Activated CD4-positive, alpha-beta T cell treated with anti-CD3 and anti-CD28 coated beads for 4 hours (primary cell): ENCODE results near the gene ILK.

Experiments used
- DNase-seq, 2 donors: peaks; one replicate each; pipeline ENCODE4 v3.0.0-alpha.2; 2020

ILK gene

GRCh38 chr11:6622261-6623171 lies 18.9 kb downstream of the ILK start:
- no peak for DNase-seq

GRCh38 chr11:6623391-6624363 lies 20.1 kb downstream of the ILK start:
- no peak for DNase-seq

DNA sequence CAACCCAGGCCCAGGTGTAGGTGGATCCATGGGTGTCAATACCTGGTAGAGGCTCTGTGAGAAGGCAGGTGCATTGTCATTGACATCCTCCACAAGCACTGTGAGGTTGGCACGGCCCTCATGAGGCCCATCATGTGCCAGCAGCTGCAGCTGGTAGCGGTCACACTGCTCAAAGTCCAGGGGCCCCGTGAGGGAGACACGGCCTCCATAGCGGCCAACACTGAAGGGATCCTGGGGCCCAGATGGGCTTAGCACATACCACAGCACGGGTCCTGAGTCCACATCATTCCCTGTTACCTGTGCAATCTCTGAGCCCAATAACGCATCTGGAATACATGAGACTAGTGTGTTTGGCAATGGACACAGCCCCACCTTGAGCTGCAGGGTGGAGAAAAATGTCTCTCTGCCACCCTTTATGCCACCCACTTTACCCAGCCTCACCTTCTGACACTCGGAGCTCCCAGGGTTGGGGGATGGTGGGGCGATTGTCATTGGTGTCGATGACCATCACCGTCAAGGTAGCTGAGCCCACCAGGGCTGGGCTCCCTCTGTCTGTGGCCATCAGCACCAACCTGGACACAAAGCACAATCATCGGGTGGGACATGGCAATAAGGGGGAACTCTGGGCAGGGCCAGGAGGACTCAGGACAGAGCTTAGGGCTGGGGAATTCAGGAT lies 21.7 kb downstream of the ILK start:
- no peak for DNase-seq

GRCh38 chr11:6625832-6626420 lies 22.4 kb downstream of the ILK start:
- DNase-seq = no peak

GRCh38 chr11:6626971-6627761 lies 23.6 kb downstream of the ILK start:
- no peak for DNase-seq

DNA sequence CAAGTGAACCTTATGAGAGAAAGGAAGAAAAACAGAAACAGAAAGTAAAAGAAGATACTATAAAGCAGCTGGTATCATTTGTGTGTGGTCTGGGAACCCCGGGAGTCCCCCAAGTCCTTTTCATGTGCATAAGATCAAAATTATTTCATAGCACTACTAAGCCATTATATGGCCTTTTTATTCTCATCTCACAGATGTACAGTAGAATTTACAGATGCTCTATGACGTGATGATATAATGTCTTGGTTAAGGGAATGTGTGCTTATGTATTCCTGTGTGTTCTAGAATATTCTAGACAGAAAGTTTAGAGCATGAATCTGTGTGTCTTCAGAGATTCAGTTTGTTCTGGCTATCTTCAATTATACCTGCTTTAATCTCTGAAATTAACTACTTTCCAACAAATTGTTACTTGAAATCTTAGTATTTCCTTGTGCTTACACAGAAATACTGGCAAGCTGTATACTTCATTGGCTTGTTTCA lies 24.2 kb downstream of the ILK start:
- DNase-seq = no peak

DNA sequence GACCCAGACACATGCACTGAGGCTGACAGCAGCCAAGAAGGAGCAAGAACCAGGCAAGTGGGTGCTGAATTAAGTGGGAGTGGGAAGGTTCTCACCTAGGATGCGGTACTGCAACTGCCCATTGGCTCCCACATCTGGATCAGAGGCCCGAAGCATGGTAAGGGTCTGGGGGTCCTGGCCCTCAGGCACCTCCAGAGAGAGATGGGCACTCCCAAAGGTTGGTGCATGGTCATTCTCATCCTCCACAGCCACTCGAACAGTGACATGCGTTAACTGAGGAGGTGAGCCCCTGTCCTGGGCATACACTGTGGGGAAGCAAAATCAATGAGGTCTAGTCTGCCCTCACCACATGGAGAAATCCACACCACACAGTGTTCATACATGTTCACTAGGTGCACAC lies 25.0 kb downstream of the ILK start:
- DNase-seq = no peak

GRCh38 chr11:6629573-6629891 lies 26.0 kb downstream of the ILK start:
- no peak for DNase-seq

DNA sequence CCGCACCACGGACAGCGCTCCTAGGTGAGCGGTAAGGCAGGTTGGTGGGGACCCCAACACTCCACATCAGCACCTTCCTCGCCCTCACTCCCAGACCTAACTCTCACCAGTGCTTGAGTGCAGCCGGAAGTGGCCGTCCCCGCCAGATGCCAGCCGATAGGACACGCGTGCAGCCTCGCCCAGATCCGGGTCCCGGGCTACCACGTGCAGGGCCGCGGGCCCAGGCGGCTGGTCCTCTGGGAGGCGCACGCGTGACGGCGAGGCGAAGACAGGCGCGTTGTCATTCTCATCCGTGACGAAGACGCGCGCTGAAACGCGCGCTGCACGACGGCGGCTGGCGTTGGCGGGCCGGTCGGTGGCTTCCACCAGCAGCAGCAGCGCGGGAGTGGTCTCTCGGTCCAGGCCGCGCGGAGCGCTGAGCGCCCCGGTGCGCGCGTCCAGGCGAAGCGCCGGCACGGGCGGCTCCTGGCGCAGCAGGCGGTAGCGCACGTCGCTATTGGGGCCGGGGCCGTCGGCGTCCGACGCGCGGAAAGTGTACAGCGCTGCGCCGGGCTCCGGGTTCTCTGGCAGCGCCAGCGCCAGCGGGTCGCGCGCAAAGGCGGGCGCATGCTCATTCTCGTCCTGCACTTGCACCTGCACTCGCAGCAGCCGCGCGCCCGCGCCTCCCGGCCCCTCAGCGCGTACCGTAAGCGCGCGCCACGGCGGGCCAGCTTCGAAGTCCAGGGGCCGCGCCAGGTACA lies 26.5 kb downstream of the ILK start:
- DNase-seq = no peak

- no peak for DNase-seq
These were observed 27.2 kb downstream of the ILK start for GRCh38 chr11:6630632-6631291.

GRCh38 chr11:6631361-6631890 lies 27.9 kb downstream of the ILK start:
- no peak for DNase-seq

GRCh38 chr11:6632116-6633073 lies 28.8 kb downstream of the ILK start:
- DNase-seq = no peak

DNA sequence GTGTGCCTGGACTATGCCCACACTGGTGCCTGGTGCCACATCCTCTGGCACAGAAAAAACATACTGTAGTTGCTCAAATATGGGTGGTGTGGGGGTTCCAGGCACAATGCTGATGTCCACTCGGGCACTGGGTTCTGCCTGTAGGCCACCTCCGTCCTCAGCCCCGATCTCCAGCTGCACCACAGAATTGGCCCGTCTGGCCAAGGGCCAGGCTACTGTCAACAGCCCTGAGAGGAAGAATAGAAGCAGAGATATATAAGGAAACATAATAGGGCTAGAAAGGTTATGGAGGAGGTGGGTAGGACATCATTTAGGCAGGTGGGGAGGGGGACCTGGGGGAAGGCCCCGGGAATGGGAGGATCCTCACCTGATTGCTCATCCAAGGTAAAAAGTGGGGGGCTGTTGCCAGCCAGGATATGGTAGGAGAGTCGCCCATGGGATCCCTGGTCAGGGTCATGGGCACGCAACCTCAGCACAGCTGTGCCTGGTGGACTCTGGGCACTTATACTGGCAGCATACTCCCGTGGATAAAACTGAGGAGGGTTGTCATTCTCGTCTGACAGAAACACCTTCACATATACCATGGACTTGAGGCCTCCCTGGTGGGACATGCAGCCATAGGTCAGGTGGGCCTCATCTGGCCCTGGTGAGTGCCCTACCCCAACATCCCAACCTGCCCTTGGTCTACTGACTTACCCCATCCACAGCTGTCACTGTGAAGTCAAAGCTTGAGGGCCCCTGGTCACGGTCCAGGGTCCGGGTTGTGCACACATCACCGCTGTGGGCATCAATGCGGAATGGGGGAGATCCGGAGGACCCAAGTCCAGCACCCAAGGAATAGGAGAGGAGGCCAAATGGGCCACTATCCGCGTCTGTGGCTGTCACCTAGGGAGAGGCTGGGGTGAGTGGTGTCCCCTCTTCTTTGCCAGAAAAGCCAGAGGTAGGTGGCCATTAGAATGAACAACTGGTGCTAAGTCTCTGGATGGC lies 30.1 kb downstream of the ILK start:
- no peak for DNase-seq

DNA sequence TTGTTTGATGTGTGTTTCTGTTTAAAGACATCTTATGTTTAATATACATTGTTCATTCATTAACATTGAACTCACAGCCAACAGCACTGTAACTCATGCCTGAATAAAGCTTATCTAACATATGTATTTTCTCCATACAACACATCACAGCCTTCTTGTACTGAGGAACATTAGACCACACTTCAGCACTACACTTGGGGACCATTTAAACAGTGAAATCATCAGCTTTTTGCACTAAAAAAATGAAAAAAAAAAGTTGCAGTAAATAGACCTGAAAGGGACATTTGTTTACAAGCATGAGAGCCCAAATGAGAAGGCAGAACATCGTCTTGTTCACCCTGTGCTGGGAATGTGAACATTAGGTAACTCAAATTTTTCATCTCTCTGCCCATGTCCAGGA lies 31.0 kb downstream of the ILK start:
- no peak for DNase-seq

- no peak for DNase-seq
These were observed 31.7 kb downstream of the ILK start for GRCh38 chr11:6635082-6635932.

DNA sequence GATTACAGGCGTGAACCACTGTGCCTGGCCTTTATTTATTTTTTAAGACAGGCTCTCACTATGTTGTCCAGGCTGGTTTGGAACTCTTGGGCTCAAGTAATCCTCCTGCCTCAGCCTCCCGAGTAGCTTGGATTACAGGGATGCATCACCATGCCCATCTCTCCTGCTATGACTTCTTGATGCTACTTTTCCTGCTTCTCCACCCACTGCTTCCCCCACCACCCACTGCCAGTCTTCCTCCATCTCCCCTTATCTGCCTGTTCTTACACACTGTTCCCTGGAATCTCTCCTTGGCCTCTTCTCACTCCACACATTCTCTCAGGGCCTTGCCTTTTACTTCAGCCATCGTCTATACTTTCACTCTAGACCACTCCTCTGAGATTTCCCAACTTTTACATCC lies 32.9 kb downstream of the ILK start:
- no peak for DNase-seq

DNA sequence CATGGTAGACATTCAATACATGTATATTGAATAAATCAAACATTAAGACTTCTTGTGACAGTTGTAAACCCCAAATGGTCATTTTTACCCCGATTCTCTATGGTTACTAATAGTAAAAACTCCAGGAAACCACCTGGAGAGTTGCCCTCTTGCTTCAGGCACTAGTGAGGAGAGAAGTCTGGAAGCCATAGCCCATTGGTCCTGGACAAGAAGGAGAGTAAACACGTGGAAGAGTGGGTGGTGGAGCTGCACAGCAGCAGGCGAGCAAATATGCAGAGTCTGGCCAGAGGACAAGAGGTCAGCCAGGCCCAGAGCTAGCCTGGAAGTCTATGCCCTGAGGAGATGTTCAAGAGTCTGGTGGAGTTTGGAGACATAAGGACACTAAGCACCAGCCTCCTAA lies 34.3 kb downstream of the ILK start:
- no peak for DNase-seq
